IMR-90 (cell line): ENCODE measurements around the gene LEP. TPM values are rescaled to one million over a fixed set of nuclear protein-coding genes. Genes with fewer than 3 reads are reported as not detected.

ENCODE experiments used
- ATAC-seq: fragments of 200-7000 bp; cut with Tn5 transposase; 2 replicates; pipeline ENCODE4 v1.9.1; 2020; ENCODE audit warnings: low read depth, mild to moderate bottlenecking, moderate library complexity
- BruUV-seq: library from RNA; stranded (reverse); fragments of 400-500 nt; replicated peaks from 2 replicates; lab custom pipeline; 2021; lab: Mats Ljungman, UMichigan
- CTCF ChIA-PET: fragments of 300-600 bp; formaldehyde crosslinking; extraction: SDS; loops from one replicate; lab custom pipeline; 2021; ENCODE audit warnings: antibody characterized with exemption; lab: Yijun Ruan, JAX
- POLR2A ChIA-PET: fragments of 300-600 bp; sonication (Branson Sonifier 250); formaldehyde crosslinking; loops from one replicate; lab custom pipeline; 2022; ENCODE audit warnings: antibody characterized with exemption; ENCODE audit not compliant: unreplicated experiment; lab: Charles Lee
- DNase-seq: peaks from one replicate; pipeline ENCODE4 v3.0.0; 2013
- H2AFZ ChIP-seq: replicated peaks from 2 replicates; pipeline ENCODE3; 2013; ENCODE audit warnings: low read length, mild to moderate bottlenecking; ENCODE audit not compliant: poor library complexity
- H2AK5ac ChIP-seq: 2 replicates; pipeline ENCODE4 v1.6.1; 2013; ENCODE audit warnings: low read depth, low read length, inconsistent platforms
- H2AK9ac ChIP-seq: replicated peaks from 2 replicates; pipeline ENCODE3; 2013; ENCODE audit warnings: mild to moderate bottlenecking, low read depth, low read length, moderate library complexity; ENCODE audit not compliant: poor library complexity
- H2BK120ac ChIP-seq: 2 replicates; pipeline ENCODE4 v1.6.1; 2013; ENCODE audit warnings: low read depth, low read length, inconsistent platforms
- H2BK15ac ChIP-seq: 3 replicates; pipeline ENCODE4 v1.6.1; 2013; ENCODE audit warnings: low read depth, low read length, inconsistent platforms
- H2BK20ac ChIP-seq: 2 replicates; pipeline ENCODE4 v1.6.1; 2013; ENCODE audit warnings: low read depth, mild to moderate bottlenecking, inconsistent platforms, low read length, moderate library complexity
- H2BK5ac ChIP-seq: 2 replicates; pipeline ENCODE4 v1.6.1; 2013; ENCODE audit warnings: mild to moderate bottlenecking, low read depth, low read length, inconsistent platforms; ENCODE audit not compliant: poor library complexity, severe bottlenecking
- H3K14ac ChIP-seq: replicated peaks from 2 replicates; pipeline ENCODE4 v1.6.1; 2013; ENCODE audit warnings: low read depth, low read length, inconsistent platforms
- H3K18ac ChIP-seq: 2 replicates; pipeline ENCODE4 v1.6.1; 2013; ENCODE audit warnings: low read depth, low read length, control low read depth
- H3K23ac ChIP-seq: 2 replicates; pipeline ENCODE4 v1.6.1; 2013; ENCODE audit warnings: low read depth, low read length, inconsistent platforms
- H3K27ac ChIP-seq: 2 replicates; pipeline ENCODE4 v1.5.1; 2013; ENCODE audit warnings: mild to moderate bottlenecking, control low read depth, low read length; ENCODE audit not compliant: insufficient read depth
- H3K27me3 ChIP-seq: 2 replicates; pipeline ENCODE4 v1.6.1; 2013; ENCODE audit warnings: low read length; ENCODE audit not compliant: control insufficient read depth, insufficient read depth
- H3K36me3 ChIP-seq: 2 replicates; pipeline ENCODE4 v1.6.1; 2013; ENCODE audit warnings: low read length, mixed read lengths; ENCODE audit not compliant: control insufficient read depth, insufficient read depth
- H3K4ac ChIP-seq: 2 replicates; pipeline ENCODE4 v1.6.1; 2013; ENCODE audit warnings: low read depth, low read length, inconsistent platforms
- H3K4me1 ChIP-seq: 2 replicates; pipeline ENCODE4 v1.6.1; 2013; ENCODE audit warnings: low read length, mixed read lengths; ENCODE audit not compliant: control insufficient read depth, insufficient read depth
- H3K4me2 ChIP-seq: 2 replicates; pipeline ENCODE4 v1.6.1; 2013; ENCODE audit warnings: low read depth, mild to moderate bottlenecking, control low read depth, low read length, moderate library complexity
- H3K4me3 ChIP-seq: 2 replicates; pipeline ENCODE4 v1.5.1; 2013; ENCODE audit warnings: low read depth, mild to moderate bottlenecking, control low read depth, low read length, moderate library complexity; ENCODE audit not compliant: insufficient read depth
- H3K56ac ChIP-seq: 2 replicates; pipeline ENCODE4 v1.6.1; 2013; ENCODE audit warnings: low read length, inconsistent platforms; ENCODE audit not compliant: insufficient read depth; ENCODE audit errors: extremely low read depth
- H3K79me1 ChIP-seq, 2 experiments: 2 replicates each; pipeline ENCODE4 v1.6.1; 2013; ENCODE audit warnings: low read length in 2 of 2, inconsistent platforms in 1 of 2, low read depth in 1 of 2
- H3K9ac ChIP-seq: 2 replicates; pipeline ENCODE4 v1.6.1; 2013; ENCODE audit warnings: low read depth, low read length, control low read depth
- H3K9me1 ChIP-seq: 2 replicates; pipeline ENCODE4 v1.6.1; 2013; ENCODE audit warnings: low read length, inconsistent platforms; ENCODE audit not compliant: insufficient read depth
- H3K9me3 ChIP-seq: 2 replicates; pipeline ENCODE4 v1.6.1; 2013; ENCODE audit warnings: low read length; ENCODE audit not compliant: control insufficient read depth, insufficient read depth
- H4K20me1 ChIP-seq: 2 replicates; pipeline ENCODE4 v1.6.1; 2013; ENCODE audit warnings: low read length, inconsistent platforms; ENCODE audit not compliant: insufficient read depth
- H4K5ac ChIP-seq: 2 replicates; pipeline ENCODE4 v1.6.1; 2013; ENCODE audit warnings: mild to moderate bottlenecking, low read depth, low read length, control low read depth
- H4K8ac ChIP-seq, 2 experiments: 2 replicates each; pipeline ENCODE4 v1.6.1; 2013; ENCODE audit warnings: low read depth in 2 of 2, low read length in 2 of 2, control low read depth in 1 of 2, inconsistent platforms in 1 of 2
- H4K91ac ChIP-seq: 2 replicates; pipeline ENCODE4 v1.6.1; 2013; ENCODE audit warnings: low read depth, low read length, inconsistent platforms; ENCODE audit not compliant: insufficient read depth
- CEBPB ChIP-seq: IDR thresholded peaks from 2 replicates; pipeline ENCODE4 v1.6.1; 2012; ENCODE audit warnings: low read depth, low read length, improper control_type of control experiment
- MAFK ChIP-seq: IDR thresholded peaks from 2 replicates; pipeline ENCODE4 v1.6.1; 2012; ENCODE audit warnings: low read depth, low read length, improper control_type of control experiment
- RCOR1 ChIP-seq: IDR thresholded peaks from 2 replicates; pipeline ENCODE4 v1.6.1; 2012; ENCODE audit warnings: mild to moderate bottlenecking, low read length, improper control_type of control experiment; ENCODE audit not compliant: insufficient replicate concordance
- WGBS, 2 experiments: methylation state at CpG; one replicate each; pipeline versions ENCODE4 v1.1.5 to v1.1.7; 2013; ENCODE audit warnings: missing lambda C conversion rate in 2 of 2; ENCODE audit not compliant: insufficient read length in 1 of 2; ENCODE audit errors: extremely low coverage in 2 of 2; 5-methylcytosine and 5-hydroxymethylcytosine counted together
- dilution Hi-C: fragments of 300-500 bp; cut with HindIII; formaldehyde crosslinking; loops from one replicate; pipeline ENCODE4 v1.14.3; 2018; ENCODE audit warnings: low sequenced_read_pairs; ENCODE audit not compliant: unreplicated experiment
- in situ Hi-C: fragments of 300-500 bp; cut with MboI; formaldehyde crosslinking; loops from 3 replicates; pipeline ENCODE4 v1.14.3; 2019; ENCODE audit warnings: low sequenced_read_pairs, inconsistent platforms, mixed read lengths
- intact Hi-C: fragments of 100-400 bp; cut with micrococcal nuclease; formaldehyde crosslinking; loops from 2 replicates; pipeline ENCODE4 v1.10.0; 2022
- polyA plus RNA-seq, 3 experiments: library from polyadenylated mRNA; depleted of rRNA; stranded (reverse); fragments of >200 nt; gene quantifications; 2 replicates each; pipeline ENCODE4 v1.2.3, GENCODE V29; 2012; ENCODE audit warnings: low replicate concordance in 1 of 3
- total RNA-seq: library from RNA; depleted of rRNA; stranded (reverse); fragments of >200 nt; gene quantifications from 2 replicates; pipeline ENCODE4 v1.2.3, GENCODE V29; 2012
- TF ChIP-seq, protein P1 (sequence below): fragments of 150-350 bp; IDR thresholded peaks from 2 replicates; pipeline ENCODE4 v1.6.1; 2016; ENCODE audit warnings: low read depth, mild to moderate bottlenecking, low read length, moderate library complexity, borderline replicate concordance

The LEP gene
- total and polyA plus RNA-seq, 2 of the 4 experiments (the other 2 are of a cell fraction): not detected

DNA sequence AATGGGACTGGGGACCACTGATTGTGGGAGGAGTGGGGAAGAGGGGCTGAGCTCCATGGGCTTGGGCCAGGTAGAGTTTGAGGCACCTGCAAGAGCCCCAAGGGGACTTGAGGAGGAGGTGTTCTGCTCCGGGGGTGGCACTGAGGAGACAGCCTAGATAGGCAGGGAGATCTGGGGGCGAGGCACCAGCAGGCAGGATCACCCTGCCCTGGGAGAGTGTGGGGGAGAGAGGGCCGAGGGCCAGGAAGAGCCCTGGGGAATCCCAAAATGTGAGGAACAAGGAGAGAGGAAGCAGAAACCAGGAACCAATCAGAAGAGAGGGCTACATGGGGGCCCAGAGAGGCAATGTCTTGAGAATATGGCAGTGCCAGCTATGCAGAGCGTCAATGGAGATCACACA lies 34.6 kb downstream of the LEP start:
- Histone ChIP-seq H2AK5ac (no peak overlapping the region), H3K4me2 (no peak overlapping the region), H2BK15ac (no peak overlapping the region), H3K9me3 (peaks cover 11% of the 10 kb centered on the region), H3K4ac (no peak overlapping the region), H2BK120ac (no peak overlapping the region), H4K91ac (no peak overlapping the region), H2AFZ (no peak overlapping the region), H2BK5ac (no peak overlapping the region), H2BK20ac (no peak overlapping the region), H3K36me3 (no peaks in the 10 kb centered on the region), H3K14ac (no peak overlapping the region), H3K27me3 (peaks cover 56% of the 10 kb centered on the region), H3K4me1 (peaks cover 2% of the 10 kb centered on the region; the same call in 1 of the 2 replicates), H2AK9ac (no peak overlapping the region), H4K20me1 (no peaks in the 10 kb centered on the region), H4K8ac (no peak overlapping the region), H3K9me1 (no peaks in the 10 kb centered on the region; the same call in 1 of the 2 replicates), H3K9ac (no peak overlapping the region), H3K23ac (no peak overlapping the region), H3K56ac (no peak overlapping the region), H3K4me3 (no peak overlapping the region), H4K5ac (no peak overlapping the region), H3K79me1 (no peaks in the 10 kb centered on the region), H3K27ac (no peak overlapping the region), H3K18ac (no peak overlapping the region)
- dilution Hi-C loops (no loop called here), intact Hi-C loops (no loop called here), in situ Hi-C loops (no loop called here)
- TF ChIP-seq CEBPB (no peak), MAFK (no peak), RCOR1 (no peak)
- TF ChIP-seq, protein P1, sequence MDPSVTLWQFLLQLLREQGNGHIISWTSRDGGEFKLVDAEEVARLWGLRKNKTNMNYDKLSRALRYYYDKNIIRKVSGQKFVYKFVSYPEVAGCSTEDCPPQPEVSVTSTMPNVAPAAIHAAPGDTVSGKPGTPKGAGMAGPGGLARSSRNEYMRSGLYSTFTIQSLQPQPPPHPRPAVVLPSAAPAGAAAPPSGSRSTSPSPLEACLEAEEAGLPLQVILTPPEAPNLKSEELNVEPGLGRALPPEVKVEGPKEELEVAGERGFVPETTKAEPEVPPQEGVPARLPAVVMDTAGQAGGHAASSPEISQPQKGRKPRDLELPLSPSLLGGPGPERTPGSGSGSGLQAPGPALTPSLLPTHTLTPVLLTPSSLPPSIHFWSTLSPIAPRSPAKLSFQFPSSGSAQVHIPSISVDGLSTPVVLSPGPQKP: no peak
- CTCF ChIA-PET: no interaction called here
- DNase-seq (no peak), ATAC-seq (no peak)
- POLR2A ChIA-PET: no interaction called here
- 69% methylated on average over 3 of the region's 4 CpGs; no CpG with 5 or more reads in 1 of the 2 experiments for WGBS, 2 experiments
- no TSS peak for BruUV-seq
